Smooth muscle cell (in vitro differentiated cells): ENCODE measurements around the gene MET. TPM values are rescaled to one million over a fixed set of nuclear protein-coding genes. Genes with fewer than 3 reads are reported as not detected.
"Not testable (repeated sequence)": the region's sequence is repeated elsewhere in the genome, so short reads cannot be mapped to it uniquely, and the experiment has no call there.

Source experiments
- DNase-seq: peaks from one replicate; lab custom pipeline; 2025; ENCODE audit not compliant: unreplicated experiment; lab: John Stamatoyannopoulos, UW
- H2AFZ ChIP-seq: fragments of 200-600 bp; sonication (generic); 2 replicates; pipeline ENCODE4 v1.6.0; 2016; ENCODE audit warnings: antibody characterized with exemption, low read depth, mild to moderate bottlenecking
- H3F3A ChIP-seq: fragments of 200-600 bp; sonication (generic); 2 replicates; pipeline ENCODE4 v1.6.0; 2017; ENCODE audit warnings: antibody characterized with exemption, low read depth
- H3K27ac ChIP-seq: fragments of 200-600 bp; sonication (generic); 2 replicates; pipeline ENCODE4 v1.5.1; 2016; ENCODE audit warnings: low read depth, mild to moderate bottlenecking
- H3K27me3 ChIP-seq: fragments of 200-600 bp; sonication (generic); 2 replicates; pipeline ENCODE4 v1.6.1; 2016; ENCODE audit warnings: low read depth, mild to moderate bottlenecking
- H3K36me3 ChIP-seq: fragments of 200-600 bp; sonication (generic); 2 replicates; pipeline ENCODE4 v1.5.1; 2016; ENCODE audit warnings: low read depth
- H3K4me1 ChIP-seq: fragments of 200-600 bp; sonication (generic); 2 replicates; pipeline ENCODE4 v1.5.1; 2016; ENCODE audit warnings: low read depth
- H3K4me2 ChIP-seq: fragments of 200-600 bp; sonication (generic); 2 replicates; pipeline ENCODE4 v1.6.0; 2016; ENCODE audit warnings: mild to moderate bottlenecking
- H3K4me3 ChIP-seq: fragments of 200-600 bp; sonication (generic); 2 replicates; pipeline ENCODE4 v1.5.1; 2016; ENCODE audit warnings: mild to moderate bottlenecking
- H3K79me2 ChIP-seq: fragments of 200-600 bp; sonication (generic); 2 replicates; pipeline ENCODE4 v1.6.0; 2016; ENCODE audit warnings: low read depth, mild to moderate bottlenecking
- H3K9ac ChIP-seq: fragments of 200-600 bp; sonication (generic); 2 replicates; pipeline ENCODE4 v1.6.0; 2016; ENCODE audit warnings: low read depth
- H3K9me3 ChIP-seq: fragments of 200-600 bp; sonication (generic); replicated peaks from 2 replicates; pipeline ENCODE4 v1.5.1; 2016; ENCODE audit warnings: low read depth
- H4K20me1 ChIP-seq: fragments of 200-600 bp; sonication (generic); 2 replicates; pipeline ENCODE4 v1.6.0; 2016; ENCODE audit warnings: low read depth
- CTCF ChIP-seq: fragments of 200-600 bp; sonication (generic); IDR thresholded peaks from 2 replicates; pipeline ENCODE4 v1.5.1; 2017; ENCODE audit warnings: borderline replicate concordance, mild to moderate bottlenecking, antibody characterized with exemption; ENCODE audit not compliant: insufficient read depth, poor library complexity, severe bottlenecking
- WGBS: methylation state at CpG from one replicate; pipeline ENCODE4 v1.1.7; 2016; ENCODE audit warnings: low lambda C conversion rate; 5-methylcytosine and 5-hydroxymethylcytosine counted together
- polyA plus RNA-seq: library from polyadenylated mRNA; unstranded; fragments of >200 nt; fragmentation: Nextera tagmentation; extraction: Ambion mirVana; gene quantifications from 2 replicates; pipeline ENCODE4 v1.2.1, GENCODE V29; 2016
- total RNA-seq: library from RNA; depleted of rRNA; stranded (reverse); fragments of >200 nt; gene quantifications from 2 replicates; pipeline ENCODE4 v1.2.3, GENCODE V29; 2014

The MET gene
- total and polyA plus RNA-seq, 2 experiments from 2014 or later: 1.2 to 12.0 TPM

GRCh38 chr7:116752305-116753074, 80.5 kb downstream of the MET start:
- Histone ChIP-seq H3K27me3 (no peaks in the 10 kb centered on the region), H3K79me2 (no peaks in the 10 kb centered on the region), H3K4me3 (no peak overlapping the region), H2AFZ (no peak overlapping the region), H3K9ac (no peak overlapping the region), H3K36me3 (no peaks in the 10 kb centered on the region), H3F3A (no peaks in the 10 kb centered on the region), H3K4me1 (no peaks in the 10 kb centered on the region), H4K20me1 (no peaks in the 10 kb centered on the region), H3K4me2 (no peak overlapping the region), H3K27ac (no peak overlapping the region), H3K9me3 (no peaks in the 10 kb centered on the region)
- no peak for DNase-seq
- WGBS: 86% methylated on average over 9 of the region's 9 CpGs
- no peak for TF ChIP-seq CTCF

DNA sequence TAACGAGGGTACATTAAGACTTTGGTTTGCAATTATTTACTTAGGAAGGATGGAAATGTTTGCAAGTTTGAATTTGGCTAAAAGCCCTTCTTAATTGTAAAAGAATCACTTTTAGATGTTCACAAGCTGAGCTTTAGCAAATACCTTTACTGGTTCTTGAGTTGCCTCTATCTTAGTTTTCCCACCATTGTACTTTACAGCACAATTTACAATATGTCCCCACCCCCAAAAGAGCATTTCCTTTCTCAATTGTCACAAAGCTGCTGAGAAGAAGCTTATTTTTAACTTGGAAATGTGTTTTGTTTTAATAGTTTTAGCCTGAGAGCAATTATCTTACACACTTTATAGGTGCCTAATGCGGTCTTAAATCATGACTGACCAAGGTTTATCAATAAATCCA, 81.1 kb downstream of the MET start:
- Histone ChIP-seq H3F3A (no peaks in the 10 kb centered on the region), H3K9ac (no peak overlapping the region), H3K4me2 (no peak overlapping the region), H3K9me3 (no peaks in the 10 kb centered on the region), H3K36me3 (no peaks in the 10 kb centered on the region), H3K79me2 (no peaks in the 10 kb centered on the region), H2AFZ (no peak overlapping the region), H3K4me3 (no peak overlapping the region), H4K20me1 (no peaks in the 10 kb centered on the region), H3K27me3 (no peaks in the 10 kb centered on the region), H3K27ac (no peak overlapping the region), H3K4me1 (no peaks in the 10 kb centered on the region)
- DNase-seq: no peak
- TF ChIP-seq CTCF: no peak
- 72% methylated on average over 2 of the region's 2 CpGs for WGBS

DNA sequence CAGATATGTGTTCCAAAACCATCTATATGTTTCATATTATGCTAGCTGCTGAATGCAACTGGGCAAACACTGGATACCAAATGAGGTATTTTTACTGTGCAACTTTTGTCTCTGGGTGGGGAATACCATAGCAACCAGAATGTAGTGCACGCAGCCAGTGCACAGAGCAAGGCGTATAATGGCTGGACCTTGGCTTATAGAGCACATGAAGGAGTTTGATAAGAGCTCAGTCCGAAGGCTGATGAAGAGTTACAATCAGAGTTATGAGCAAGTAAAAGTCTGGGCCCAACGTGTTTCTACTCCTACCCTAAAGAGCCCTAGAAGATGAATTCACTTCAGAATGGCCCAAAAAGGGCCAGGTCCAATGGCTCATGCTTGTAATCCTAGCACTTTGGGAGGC, 82.2 kb downstream of the MET start:
- Histone ChIP-seq H3K4me1 (no peaks in the 10 kb centered on the region), H3K4me3 (no peak overlapping the region), H3K9ac (no peak overlapping the region), H3F3A (no peaks in the 10 kb centered on the region), H4K20me1 (no peaks in the 10 kb centered on the region), H3K36me3 (no peaks in the 10 kb centered on the region), H3K27me3 (no peaks in the 10 kb centered on the region), H3K79me2 (no peaks in the 10 kb centered on the region), H3K9me3 (no peaks in the 10 kb centered on the region), H3K4me2 (no peak overlapping the region), H2AFZ (no peak overlapping the region), H3K27ac (no peak overlapping the region)
- DNase-seq: no peak
- 97% methylated on average over 4 of the region's 4 CpGs for WGBS
- TF ChIP-seq CTCF: no peak

DNA sequence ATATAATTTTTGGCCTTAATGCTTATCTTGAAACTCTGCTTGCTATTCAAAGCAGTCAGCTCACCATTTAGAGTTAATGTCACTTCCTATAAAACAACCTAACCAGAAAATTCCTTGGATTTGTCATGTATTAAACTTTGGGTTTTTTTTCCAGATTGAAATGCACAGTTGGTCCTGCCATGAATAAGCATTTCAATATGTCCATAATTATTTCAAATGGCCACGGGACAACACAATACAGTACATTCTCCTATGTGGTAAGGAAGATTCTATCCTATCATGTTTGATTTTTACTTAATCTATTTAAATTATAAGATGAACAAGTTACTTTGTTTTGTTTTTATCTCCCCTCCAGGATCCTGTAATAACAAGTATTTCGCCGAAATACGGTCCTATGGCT, 85.3 kb downstream of the MET start:
- Histone ChIP-seq H2AFZ (no peak overlapping the region), H3K27ac (no peak overlapping the region), H3K27me3 (no peaks in the 10 kb centered on the region), H3K79me2 (no peaks in the 10 kb centered on the region), H3K4me2 (no peak overlapping the region), H3K9me3 (no peaks in the 10 kb centered on the region), H3K4me3 (no peak overlapping the region), H3K36me3 (no peaks in the 10 kb centered on the region), H4K20me1 (no peaks in the 10 kb centered on the region), H3F3A (no peaks in the 10 kb centered on the region), H3K4me1 (no peaks in the 10 kb centered on the region), H3K9ac (no peak overlapping the region)
- no peak for DNase-seq
- TF ChIP-seq CTCF: no peak
- 94% methylated on average over 4 of the region's 4 CpGs for WGBS

DNA sequence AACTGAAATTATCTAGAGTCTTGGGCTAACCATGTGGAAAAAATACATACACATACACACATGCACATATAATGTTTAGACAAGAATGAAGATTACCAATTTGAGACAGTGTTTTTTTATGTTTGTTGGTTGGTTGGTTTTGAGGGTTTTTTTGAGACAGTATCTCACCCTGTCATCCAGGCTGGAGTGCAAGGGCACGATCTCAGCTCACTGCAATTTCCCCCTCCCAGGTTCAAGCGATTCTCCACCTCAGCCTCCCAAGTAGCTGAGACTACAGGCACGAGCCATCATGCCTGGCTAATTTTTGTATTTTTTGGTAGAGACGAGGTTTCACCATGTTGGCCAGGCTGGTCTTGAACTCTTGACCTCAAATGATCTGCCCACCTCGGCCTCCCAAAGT, 87.6 kb downstream of the MET start:
- H3K27ac ChIP-seq, H4K20me1 ChIP-seq, H3K79me2 ChIP-seq, H3K4me1 ChIP-seq, H2AFZ ChIP-seq, H3K4me3 ChIP-seq, H3K27me3 ChIP-seq, H3K9me3 ChIP-seq, H3K36me3 ChIP-seq, H3F3A ChIP-seq, H3K4me2 ChIP-seq, DNase-seq, H3K9ac ChIP-seq: not testable (repeated sequence)
- WGBS: 92% methylated on average over 5 of the region's 5 CpGs
